Activated CD4-positive, alpha-beta T cell treated with anti-CD3 and anti-CD28 coated beads, Interleukin-2, amount 10 ng/mL, durations not matched to agents 24 days and 14 days (primary cell): ENCODE results near the gene CDYL2. TPM values are rescaled to one million over a fixed set of nuclear protein-coding genes. Genes with fewer than 3 reads are reported as not detected.

Experiments
- DNase-seq: peaks from one replicate; pipeline ENCODE4 v3.0.0; 2022
- H3K27ac Mint-ChIP-seq: one replicate; pipeline ENCODE4 v1.8.0; 2022; ENCODE audit warnings: mild to moderate bottlenecking, mixed read lengths
- H3K27me3 Mint-ChIP-seq: one replicate; pipeline ENCODE4 v1.8.0; 2022; ENCODE audit warnings: mixed read lengths
- H3K36me3 Mint-ChIP-seq: one replicate; pipeline ENCODE4 v1.8.0; 2022; ENCODE audit warnings: low read depth, mild to moderate bottlenecking, mixed read lengths
- H3K4me1 Mint-ChIP-seq: one replicate; pipeline ENCODE4 v1.8.0; 2021; ENCODE audit warnings: mixed read lengths
- H3K4me3 Mint-ChIP-seq: one replicate; pipeline ENCODE4 v1.8.0; 2022; ENCODE audit warnings: mild to moderate bottlenecking, moderate library complexity, mixed read lengths
- H3K9me3 Mint-ChIP-seq: one replicate; pipeline ENCODE4 v1.8.0; 2021; ENCODE audit warnings: mixed read lengths
- intact Hi-C: fragments of 100-400 bp; cut with micrococcal nuclease; formaldehyde crosslinking; loops from one replicate; pipeline ENCODE4 v1.15.1; 2023
- total RNA-seq: library from RNA; stranded (reverse); gene quantifications from 2 replicates; pipeline ENCODE4 v1.2.3, GENCODE V29; 2022

CDYL2 gene
- total RNA-seq, 1 donor from 2014 or later: 66.9 TPM

GRCh38 chr16:80631581-80631980 lies 172.8 kb downstream of the CDYL2 start:
- H3K4me1 Mint-ChIP-seq: no peaks in the 10 kb centered on the region
- no peak overlapping the region for H3K27ac Mint-ChIP-seq
- intact Hi-C loops: no loop called here
- no peak overlapping the region for H3K4me3 Mint-ChIP-seq
- peaks cover 60% of the 10 kb centered on the region for H3K36me3 Mint-ChIP-seq
- no peaks in the 10 kb centered on the region for H3K27me3 Mint-ChIP-seq
- no peak for DNase-seq
- H3K9me3 Mint-ChIP-seq: peaks cover 15% of the 10 kb centered on the region

GRCh38 chr16:80628254-80628653 lies 176.1 kb downstream of the CDYL2 start:
- H3K9me3 Mint-ChIP-seq: peaks cover 19% of the 10 kb centered on the region
- no peak overlapping the region for H3K27ac Mint-ChIP-seq
- no peaks in the 10 kb centered on the region for H3K27me3 Mint-ChIP-seq
- H3K4me3 Mint-ChIP-seq: no peak overlapping the region
- H3K4me1 Mint-ChIP-seq: peaks cover 2% of the 10 kb centered on the region
- H3K36me3 Mint-ChIP-seq: peaks cover 76% of the 10 kb centered on the region
- intact Hi-C loops: no loop called here
- DNase-seq: peak; percentile 37

- intact Hi-C loops: no loop called here
- peaks cover 70% of the 10 kb centered on the region for H3K36me3 Mint-ChIP-seq
- no peak for DNase-seq
- H3K27me3 Mint-ChIP-seq: no peaks in the 10 kb centered on the region
- H3K4me1 Mint-ChIP-seq: peaks cover 2% of the 10 kb centered on the region
- H3K4me3 Mint-ChIP-seq: no peak overlapping the region
- H3K27ac Mint-ChIP-seq: no peak overlapping the region
- peaks cover 19% of the 10 kb centered on the region for H3K9me3 Mint-ChIP-seq
Measured at GRCh38 chr16:80627108-80627507, 177.3 kb downstream of the CDYL2 start.

GRCh38 chr16:80623376-80623775 lies 181.0 kb downstream of the CDYL2 start:
- intact Hi-C loops: no loop called here
- Mint-ChIP-seq H3K36me3 (peaks cover 58% of the 10 kb centered on the region), H3K4me3 (no peak overlapping the region), H3K4me1 (peaks cover 2% of the 10 kb centered on the region), H3K27me3 (no peaks in the 10 kb centered on the region), H3K9me3 (peaks cover 17% of the 10 kb centered on the region), H3K27ac (no peak overlapping the region)
- no peak for DNase-seq

- Mint-ChIP-seq H3K4me1 (peaks cover 2% of the 10 kb centered on the region), H3K27me3 (no peaks in the 10 kb centered on the region)
- intact Hi-C loops: no loop called here
Measured at GRCh38 chr16:80622007-80622406, 182.4 kb downstream of the CDYL2 start.

GRCh38 chr16:80620736-80621605 lies 183.4 kb downstream of the CDYL2 start:
- Mint-ChIP-seq H3K4me3 (no peak overlapping the region), H3K9me3 (peaks cover 13% of the 10 kb centered on the region), H3K27me3 (no peaks in the 10 kb centered on the region), H3K4me1 (peaks cover 2% of the 10 kb centered on the region), H3K27ac (no peak overlapping the region), H3K36me3 (peaks cover 62% of the 10 kb centered on the region)
- intact Hi-C loops: no loop called here
- DNase-seq: no peak

More at GRCh38 chr16:80622007-80622406, 182.4 kb downstream of the CDYL2 start:
- Mint-ChIP-seq H3K27ac (no peak overlapping the region), H3K36me3 (peaks cover 55% of the 10 kb centered on the region), H3K9me3 (peaks cover 13% of the 10 kb centered on the region), H3K4me3 (no peak overlapping the region)
- DNase-seq: no peak

- intact Hi-C loops: no loop called here
- no peaks in the 10 kb centered on the region for H3K4me1 Mint-ChIP-seq
- H3K27me3 Mint-ChIP-seq: no peaks in the 10 kb centered on the region
- H3K27ac Mint-ChIP-seq: no peak overlapping the region
- H3K9me3 Mint-ChIP-seq: peaks cover 8% of the 10 kb centered on the region
- no peak for DNase-seq
- H3K4me3 Mint-ChIP-seq: no peak overlapping the region
- peaks cover 65% of the 10 kb centered on the region for H3K36me3 Mint-ChIP-seq
Measured at GRCh38 chr16:80619824-80620223, 184.6 kb downstream of the CDYL2 start.

GRCh38 chr16:80618862-80619648 lies 185.3 kb downstream of the CDYL2 start:
- intact Hi-C loops: no loop called here
- Mint-ChIP-seq H3K4me1 (no peaks in the 10 kb centered on the region), H3K36me3 (peaks cover 62% of the 10 kb centered on the region), H3K27me3 (no peaks in the 10 kb centered on the region), H3K27ac (no peak overlapping the region), H3K9me3 (no peaks in the 10 kb centered on the region), H3K4me3 (no peak overlapping the region)
- no peak for DNase-seq

GRCh38 chr16:80616362-80616761 lies 188.0 kb downstream of the CDYL2 start:
- H3K4me3 Mint-ChIP-seq: no peak overlapping the region
- H3K9me3 Mint-ChIP-seq: no peaks in the 10 kb centered on the region
- DNase-seq: no peak
- intact Hi-C loops: no loop called here
- H3K27me3 Mint-ChIP-seq: no peaks in the 10 kb centered on the region
- peaks cover 62% of the 10 kb centered on the region for H3K36me3 Mint-ChIP-seq
- H3K27ac Mint-ChIP-seq: no peak overlapping the region
- H3K4me1 Mint-ChIP-seq: no peaks in the 10 kb centered on the region

- H3K27ac Mint-ChIP-seq: no peak overlapping the region
- no peaks in the 10 kb centered on the region for H3K27me3 Mint-ChIP-seq
- H3K4me1 Mint-ChIP-seq: no peaks in the 10 kb centered on the region
- no peaks in the 10 kb centered on the region for H3K9me3 Mint-ChIP-seq
- H3K4me3 Mint-ChIP-seq: no peak overlapping the region
- H3K36me3 Mint-ChIP-seq: peaks cover 60% of the 10 kb centered on the region
- intact Hi-C loops: no loop called here
- DNase-seq: no peak
Measured at GRCh38 chr16:80615735-80616134, 188.7 kb downstream of the CDYL2 start.

- H3K27ac Mint-ChIP-seq: no peak overlapping the region
- intact Hi-C loops: no loop called here
Measured at GRCh38 chr16:80614908-80615671, 189.3 kb downstream of the CDYL2 start.

GRCh38 chr16:80612461-80613017 lies 191.9 kb downstream of the CDYL2 start:
- Mint-ChIP-seq H3K4me3 (no peak overlapping the region), H3K36me3 (peaks cover 64% of the 10 kb centered on the region), H3K9me3 (no peaks in the 10 kb centered on the region), H3K27ac (no peak overlapping the region), H3K4me1 (peaks cover 1% of the 10 kb centered on the region), H3K27me3 (no peaks in the 10 kb centered on the region)
- intact Hi-C loops: no loop called here
- no peak for DNase-seq

More at GRCh38 chr16:80614908-80615671, 189.3 kb downstream of the CDYL2 start:
- Mint-ChIP-seq H3K36me3 (peaks cover 61% of the 10 kb centered on the region), H3K27me3 (no peaks in the 10 kb centered on the region), H3K4me3 (no peak overlapping the region), H3K4me1 (no peaks in the 10 kb centered on the region), H3K9me3 (no peaks in the 10 kb centered on the region)
- DNase-seq: no peak

- Mint-ChIP-seq H3K36me3 (peaks cover 65% of the 10 kb centered on the region), H3K27ac (no peak overlapping the region)
- no peak for DNase-seq
Measured at GRCh38 chr16:80611930-80612327, 192.5 kb downstream of the CDYL2 start.

More at GRCh38 chr16:80611930-80612327, 192.5 kb downstream of the CDYL2 start:
- Mint-ChIP-seq H3K27me3 (no peaks in the 10 kb centered on the region), H3K9me3 (peaks cover 2% of the 10 kb centered on the region), H3K4me3 (no peak overlapping the region), H3K4me1 (peaks cover 1% of the 10 kb centered on the region)
- intact Hi-C loops: no loop called here
